HepG2 (cell line): ENCODE measurements around the gene ADARB2. TPM values are rescaled to one million over a fixed set of nuclear protein-coding genes. Genes with fewer than 3 reads are reported as not detected.

Source experiments
- ATAC-seq: fragments of 200-7000 bp; cut with Tn5 transposase; 3 replicates; pipeline ENCODE4 v1.9.1; 2020; ENCODE audit warnings: mild to moderate bottlenecking, moderate library complexity
- BruUV-seq: library from RNA; stranded (reverse); fragments of 400-500 nt; replicated peaks from 2 replicates; lab custom pipeline; 2021; lab: Mats Ljungman, UMichigan
- CTCF ChIA-PET: fragments of 300-600 bp; formaldehyde crosslinking; extraction: SDS; loops from one replicate; lab custom pipeline; 2021; ENCODE audit warnings: low total read pairs, inconsistent platforms, low intra/inter-chr PET ratio; lab: Yijun Ruan, JAX
- POLR2A ChIA-PET: fragments of 350-600 bp; sonication (Branson Sonifier 250); formaldehyde crosslinking; loops from one replicate; lab custom pipeline; 2020; ENCODE audit warnings: antibody characterized with exemption, inconsistent platforms; lab: Yijun Ruan, JAX
- DNase-seq: peaks from one replicate; pipeline ENCODE4 v3.0.0-alpha.2; 2015; ENCODE audit warnings: low spot score
- FAIRE-seq: peaks from 3 replicates; lab custom pipeline; 2011; peaks lifted over from hg19 to GRCh38; lab: Jason Lieb, UNC
- H2AFZ ChIP-seq: one replicate; pipeline ENCODE4 v1.6.1; 2011; ENCODE audit warnings: low read length, inconsistent platforms
- H3K27ac ChIP-seq: fragments of 300-600 bp; 3 replicates; pipeline ENCODE4 v1.8.0; 2011; ENCODE audit warnings: mixed run types, mild to moderate bottlenecking, mixed read lengths, low read length, inconsistent platforms; ENCODE audit not compliant: insufficient read depth; ENCODE audit errors: extremely low read length
- H3K27me3 ChIP-seq, 2 experiments: fragments of 200-600 bp in 1 of 2; 2 replicates in 1 of 2; 3 replicates in 1 of 2; pipeline versions ENCODE4 v1.6.0 to v1.8.0; 2011; ENCODE audit warnings: low read length in 2 of 2, mild to moderate bottlenecking in 2 of 2, moderate library complexity in 2 of 2, inconsistent platforms in 1 of 2; ENCODE audit not compliant: insufficient read depth in 2 of 2, control insufficient read depth in 1 of 2
- H3K36me3 ChIP-seq, 2 experiments: fragments of 200-600 bp in 1 of 2; replicated peaks in 1 of 2; 2 replicates in 1 of 2; 3 replicates in 1 of 2; pipeline versions ENCODE4 v1.5.1 to v1.8.0; 2011; ENCODE audit warnings: low read length in 2 of 2, inconsistent platforms in 1 of 2; ENCODE audit not compliant: insufficient read depth in 2 of 2, control insufficient read depth in 1 of 2
- H3K4me1 ChIP-seq: 2 replicates; pipeline ENCODE4 v1.5.1; 2012; ENCODE audit warnings: low read length, inconsistent platforms; ENCODE audit not compliant: insufficient read depth
- H3K4me2 ChIP-seq: 2 replicates; pipeline ENCODE4 v1.6.0; 2011; ENCODE audit warnings: low read depth, low read length, inconsistent platforms
- H3K4me3 ChIP-seq, 3 experiments: fragments of 200-600 bp in 1 of 3; sonication (generic), shearing (Covaris generic) in 1 of 3; replicated peaks in 1 of 3; 2 replicates each; pipeline ENCODE4 v1.5.1; 2011 to 2016; ENCODE audit warnings: low read length in 3 of 3, inconsistent platforms in 2 of 3, low read depth in 2 of 3, mild to moderate bottlenecking in 2 of 3, control low read depth in 1 of 3, mixed read lengths in 1 of 3; ENCODE audit not compliant: insufficient read depth in 1 of 3
- H3K79me2 ChIP-seq: one replicate; pipeline ENCODE4 v1.6.1; 2011; ENCODE audit warnings: low read length, inconsistent platforms; ENCODE audit not compliant: insufficient read depth
- H3K9ac ChIP-seq: 2 replicates; pipeline ENCODE4 v1.6.0; 2011; ENCODE audit warnings: mild to moderate bottlenecking, low read depth, low read length, inconsistent platforms; ENCODE audit not compliant: insufficient read depth
- H3K9me3 ChIP-seq: 2 replicates; pipeline ENCODE4 v1.5.1; 2012; ENCODE audit warnings: mild to moderate bottlenecking, low read length
- H4K20me1 ChIP-seq: 2 replicates; pipeline ENCODE4 v1.6.0; 2011; ENCODE audit warnings: inconsistent platforms, mild to moderate bottlenecking, low read length, moderate library complexity; ENCODE audit not compliant: insufficient read depth
- JARID2 ChIP-seq: sonication (generic); formaldehyde crosslinking; IDR thresholded peaks from 2 replicates; pipeline ENCODE4 v1.8.1; 2023; ENCODE audit warnings: missing genetic modification reagents, inconsistent platforms; ENCODE audit not compliant: insufficient replicate concordance
- LBX2 ChIP-seq: sonication (generic); formaldehyde crosslinking; IDR thresholded peaks from 2 replicates; pipeline ENCODE4 v1.5.0; 2020; ENCODE audit warnings: missing genetic modification reagents, mild to moderate bottlenecking, borderline replicate concordance
- MIER2 ChIP-seq: IDR thresholded peaks from 2 replicates; pipeline ENCODE4 v1.6.1; 2016; ENCODE audit warnings: missing biosample characterization, missing genetic modification reagents
- PHF8 ChIP-seq: sonication (generic); formaldehyde crosslinking; IDR thresholded peaks from 2 replicates; pipeline ENCODE4 v1.5.0; 2020; ENCODE audit warnings: missing genetic modification reagents
- REPIN1 ChIP-seq: sonication (generic); formaldehyde crosslinking; IDR thresholded peaks from 2 replicates; pipeline ENCODE4 v1.8.0; 2022; ENCODE audit warnings: missing genetic modification reagents, low read depth, mild to moderate bottlenecking, borderline replicate concordance
- SMARCC2 ChIP-seq: fragments of 450-650 bp; IDR thresholded peaks from 2 replicates; pipeline ENCODE4 v1.6.1; 2017; ENCODE audit warnings: antibody characterized with exemption, mild to moderate bottlenecking
- SP140L ChIP-seq: sonication (generic); formaldehyde crosslinking; IDR thresholded peaks from 2 replicates; pipeline ENCODE4 v1.4.0; 2020; ENCODE audit warnings: missing genetic modification reagents, borderline replicate concordance
- SRSF9 ChIP-seq: fragments of 200-400 bp; formaldehyde crosslinking; IDR thresholded peaks from 2 replicates; pipeline ENCODE4 v1.6.1; 2018; ENCODE audit warnings: borderline replicate concordance, mild to moderate bottlenecking, low read depth, low read length; ENCODE audit not compliant: insufficient read depth, poor library complexity, severe bottlenecking
- ZNF460 ChIP-seq: sonication (generic); formaldehyde crosslinking; IDR thresholded peaks from 2 replicates; pipeline ENCODE4 v1.5.1; 2020; ENCODE audit warnings: missing genetic modification reagents, mild to moderate bottlenecking, borderline replicate concordance
- ZNF598 ChIP-seq: sonication (generic); formaldehyde crosslinking; IDR thresholded peaks from 2 replicates; pipeline ENCODE4 v1.5.1; 2020; ENCODE audit warnings: mild to moderate bottlenecking, missing genetic modification reagents, borderline replicate concordance
- ZNF788 ChIP-seq: sonication (generic); formaldehyde crosslinking; IDR thresholded peaks from 2 replicates; pipeline ENCODE4 v1.5.0; 2020; ENCODE audit warnings: mild to moderate bottlenecking, missing genetic modification reagents, borderline replicate concordance
- WGBS: methylation state at CpG from one replicate; pipeline ENCODE4 v1.1.6; 2017; ENCODE audit warnings: low lambda C conversion rate; 5-methylcytosine and 5-hydroxymethylcytosine counted together
- in situ Hi-C: cut with HindIII; loops from 2 replicates; pipeline ENCODE4 v1.10.0; 2017; ENCODE audit warnings: low pct_unique_long_range_greater_than_20kb; ENCODE audit not compliant: extremely low pct_ligation_motif_present
- intact Hi-C: fragments of 100-400 bp; cut with micrococcal nuclease; formaldehyde crosslinking; loops from one replicate; pipeline ENCODE4 v1.10.0; 2022; ENCODE audit not compliant: unreplicated experiment
- polyA plus RNA-seq, 8 experiments: library from polyadenylated mRNA; depleted of rRNA in 3 of 8; stranded (reverse) in 7 of 8; unstranded in 1 of 8; fragments of >200 nt; fragmentation: Illumina TruSeq in 4 of 8; extraction: Trizol in 4 of 8; gene quantifications; 2 replicates each; pipeline versions ENCODE4 v1.2.1 to v1.2.3, GENCODE V29; 2011 to 2016; ENCODE audit warnings: low read depth in 4 of 8, missing spikeins in 1 of 8, mixed read lengths in 1 of 8; ENCODE audit not compliant: insufficient read depth in 1 of 8
- total RNA-seq, 5 experiments: library from RNA; depleted of rRNA; stranded (reverse); fragments of >200 nt; fragmentation: Illumina TruSeq; extraction: Trizol; gene quantifications; 2 replicates each; pipeline ENCODE4 v1.2.3, GENCODE V29; 2016; ENCODE audit warnings: low read depth in 1 of 5
- TF ChIP-seq, protein P1 (sequence below): fragments of 450-650 bp; IDR thresholded peaks from 2 replicates; pipeline ENCODE4 v1.6.1; 2017; ENCODE audit warnings: mild to moderate bottlenecking

Gene ADARB2
- total and polyA plus RNA-seq, 2 of the 13 experiments (the other 11 are each of a cell fraction or from before 2014, with no cell fraction given): not detected

DNA sequence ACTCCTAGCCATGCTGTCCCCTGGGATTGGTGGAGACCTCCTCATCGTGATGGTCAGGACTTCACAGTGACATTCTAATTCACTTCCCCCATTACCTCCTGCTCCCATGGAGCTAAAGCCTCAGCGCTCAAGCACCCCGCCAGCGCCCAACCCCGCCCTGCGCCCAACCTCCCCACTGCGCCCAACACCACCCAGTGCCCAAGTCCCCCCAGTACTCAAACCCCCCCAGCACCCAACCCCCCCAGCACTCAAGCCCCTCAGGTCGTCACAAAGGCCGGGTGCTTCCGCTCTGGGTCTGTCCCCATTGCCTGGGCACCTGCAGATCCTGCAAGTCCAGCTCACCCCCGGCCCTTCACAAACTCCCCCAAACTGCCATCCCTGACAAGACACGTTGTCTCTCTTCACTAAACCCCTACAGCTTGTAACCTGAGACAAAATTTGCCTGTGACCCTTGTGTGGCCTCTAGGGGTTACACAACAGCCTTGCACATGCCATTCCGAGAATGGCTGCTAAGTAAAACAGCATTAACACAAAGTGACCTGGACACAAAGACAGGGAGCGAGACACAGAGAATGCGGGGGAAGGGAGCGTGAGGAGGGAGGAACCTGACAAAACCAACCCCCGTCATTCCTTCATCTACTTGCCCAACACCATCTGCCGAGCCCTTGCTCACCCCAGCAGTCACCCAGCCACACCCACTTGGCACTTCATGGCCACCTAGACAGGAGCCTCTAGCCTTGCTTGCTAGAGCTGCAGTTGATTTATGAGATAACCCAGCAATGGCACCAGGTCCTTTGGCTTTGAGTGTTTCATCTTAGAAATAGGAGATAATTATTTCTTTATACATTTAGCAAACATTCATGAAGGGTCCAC, 107.8 kb downstream of the ADARB2 start:
- Histone ChIP-seq H3K27me3 (peaks cover 3 to 40% of the 10 kb centered on the region in 2 experiments; a peak in 3 of 5 replicates), H3K9me3 (no peaks in the 10 kb centered on the region), H3K36me3 (no peaks in the 10 kb centered on the region), H3K4me2 (no peak overlapping the region), H3K27ac (no peak overlapping the region), H2AFZ (no peak overlapping the region), H3K79me2 (no peaks in the 10 kb centered on the region), H3K4me3 (no peak overlapping the region), H3K4me1 (no peaks in the 10 kb centered on the region), H4K20me1 (no peaks in the 10 kb centered on the region), H3K9ac (no peak overlapping the region)
- no peak for DNase-seq
- TF ChIP-seq ZNF460 (CRISPR knock-in tag): no peak
- no peak for TF ChIP-seq PHF8 (CRISPR knock-in tag)
- no peak for TF ChIP-seq SRSF9
- ChIA-PET CTCF (no interaction called here), POLR2A (no interaction called here)
- intact Hi-C loops (no loop called here), in situ Hi-C loops (no loop called here)
- no peak for ATAC-seq
- no TSS peak for BruUV-seq
- no peak for FAIRE-seq
- WGBS: 40% methylated on average over 18 of the region's 18 CpGs

GRCh38 chr10:1628757-1629156, 108.6 kb downstream of the ADARB2 start:
- 34% methylated on average over 12 of the region's 14 CpGs for WGBS

More at GRCh38 chr10:1628757-1629156, 108.6 kb downstream of the ADARB2 start:
- no peak overlapping the region for H3K9ac ChIP-seq
- POLR2A ChIA-PET: no interaction called here
- peaks cover 3 to 34% of the 10 kb centered on the region in 2 experiments; a peak in 3 of 5 replicates for H3K27me3 ChIP-seq
- H3K4me1 ChIP-seq: no peaks in the 10 kb centered on the region
- FAIRE-seq: no peak
- CTCF ChIA-PET: no interaction called here
- H4K20me1 ChIP-seq: no peaks in the 10 kb centered on the region
- in situ Hi-C loops: no loop called here
- no peak overlapping the region for H3K4me3 ChIP-seq
- no peaks in the 10 kb centered on the region for H3K36me3 ChIP-seq
- no peaks in the 10 kb centered on the region for H3K9me3 ChIP-seq
- no peak overlapping the region for H3K27ac ChIP-seq
- H3K79me2 ChIP-seq: no peaks in the 10 kb centered on the region
- H3K4me2 ChIP-seq: no peak overlapping the region
- TF ChIP-seq JARID2 (CRISPR knock-in tag): no peak
- TF ChIP-seq LBX2 (CRISPR knock-in tag): no peak
- no peak for TF ChIP-seq SP140L
- TF ChIP-seq ZNF788: no peak
- TF ChIP-seq ZNF598 (CRISPR knock-in tag): no peak
- no peak for TF ChIP-seq MIER2 (CRISPR knock-in tag)
- TF ChIP-seq, protein P1, sequence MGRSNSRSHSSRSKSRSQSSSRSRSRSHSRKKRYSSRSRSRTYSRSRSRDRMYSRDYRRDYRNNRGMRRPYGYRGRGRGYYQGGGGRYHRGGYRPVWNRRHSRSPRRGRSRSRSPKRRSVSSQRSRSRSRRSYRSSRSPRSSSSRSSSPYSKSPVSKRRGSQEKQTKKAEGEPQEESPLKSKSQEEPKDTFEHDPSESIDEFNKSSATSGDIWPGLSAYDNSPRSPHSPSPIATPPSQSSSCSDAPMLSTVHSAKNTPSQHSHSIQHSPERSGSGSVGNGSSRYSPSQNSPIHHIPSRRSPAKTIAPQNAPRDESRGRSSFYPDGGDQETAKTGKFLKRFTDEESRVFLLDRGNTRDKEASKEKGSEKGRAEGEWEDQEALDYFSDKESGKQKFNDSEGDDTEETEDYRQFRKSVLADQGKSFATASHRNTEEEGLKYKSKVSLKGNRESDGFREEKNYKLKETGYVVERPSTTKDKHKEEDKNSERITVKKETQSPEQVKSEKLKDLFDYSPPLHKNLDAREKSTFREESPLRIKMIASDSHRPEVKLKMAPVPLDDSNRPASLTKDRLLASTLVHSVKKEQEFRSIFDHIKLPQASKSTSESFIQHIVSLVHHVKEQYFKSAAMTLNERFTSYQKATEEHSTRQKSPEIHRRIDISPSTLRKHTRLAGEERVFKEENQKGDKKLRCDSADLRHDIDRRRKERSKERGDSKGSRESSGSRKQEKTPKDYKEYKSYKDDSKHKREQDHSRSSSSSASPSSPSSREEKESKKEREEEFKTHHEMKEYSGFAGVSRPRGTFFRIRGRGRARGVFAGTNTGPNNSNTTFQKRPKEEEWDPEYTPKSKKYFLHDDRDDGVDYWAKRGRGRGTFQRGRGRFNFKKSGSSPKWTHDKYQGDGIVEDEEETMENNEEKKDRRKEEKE: no peak
- no peak for TF ChIP-seq REPIN1 (CRISPR knock-in tag)
- no peak for TF ChIP-seq SMARCC2
- TF ChIP-seq, all 625 proteins: peak for 0
- no peak for DNase-seq
- no peak overlapping the region for H2AFZ ChIP-seq
- ATAC-seq: no peak
- intact Hi-C loops: no loop called here
- no TSS peak for BruUV-seq
